Forelimb muscle (tissue), 1 donor: ENCODE data around the gene MLLT11. TPM values are rescaled to one million over a fixed set of nuclear protein-coding genes. Genes with fewer than 3 reads are reported as not detected.
A peak's percentile ranks its signal among the peaks of the same experiment; 100 is the strongest.

Experiments
- DNase-seq: peaks from one replicate; pipeline ENCODE4 v3.0.0-alpha.2; 2013; ENCODE audit warnings: low read depth
- polyA plus RNA-seq: library from polyadenylated mRNA; unstranded; fragments of 120-200 nt; gene quantifications from one replicate; pipeline ENCODE4 v1.2.1, GENCODE V29; 2013; ENCODE audit not compliant: insufficient read length

The MLLT11 gene, protein sequence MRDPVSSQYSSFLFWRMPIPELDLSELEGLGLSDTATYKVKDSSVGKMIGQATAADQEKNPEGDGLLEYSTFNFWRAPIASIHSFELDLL
- 10.4 TPM for polyA plus RNA-seq

DNA sequence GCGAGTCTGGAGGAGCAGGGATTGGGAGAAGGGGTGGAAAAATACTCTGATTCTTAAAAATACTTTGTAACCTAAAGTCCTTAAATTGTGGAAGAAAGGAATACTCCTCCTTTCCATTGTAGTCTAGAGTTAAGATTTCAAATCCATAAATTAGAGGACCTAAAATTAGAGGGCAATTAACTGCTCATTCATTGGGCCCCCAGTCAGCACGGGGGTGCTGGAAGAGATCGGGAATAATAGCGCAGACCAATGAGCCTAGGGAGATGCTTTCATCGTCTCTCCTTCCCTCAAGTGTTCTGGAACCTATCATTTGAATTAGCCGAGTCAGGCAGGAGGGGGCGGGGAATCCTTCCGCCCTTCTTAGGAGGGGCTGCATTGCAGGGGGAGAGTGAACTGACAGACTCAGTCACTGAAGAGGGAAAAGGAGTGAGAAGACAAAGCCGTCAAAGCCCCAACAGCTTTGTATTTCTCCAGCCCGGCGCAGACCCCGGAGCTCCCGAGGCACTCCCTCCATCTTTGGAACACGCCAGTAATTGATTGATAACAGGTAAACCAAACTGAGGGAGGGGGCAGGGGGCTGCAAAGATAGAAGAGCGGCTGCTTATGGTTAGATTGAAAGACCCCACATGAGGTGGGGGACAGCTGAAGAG lies at the start of gene MLLT11:
Gene MLLT11 (plus strand): TSS at position 391 of the 650 bp plus-strand sequence. CDS start 6,828 bp downstream, outside the sequence.
- peak; percentile 76 for DNase-seq

GRCh38 chr1:151011154-151011850 lies 48.9 kb upstream of the MLLT11 start:
- DNase-seq = no peak

GRCh38 chr1:151012684-151013471 lies 47.3 kb upstream of the MLLT11 start:
- no peak for DNase-seq

- DNase-seq = no peak
These were observed 46.7 kb upstream of the MLLT11 start for GRCh38 chr1:151013518-151013917.

- no peak for DNase-seq
These were observed 35.6 kb upstream of the MLLT11 start for GRCh38 chr1:151024540-151025146.

GRCh38 chr1:151026460-151026859 lies 33.7 kb upstream of the MLLT11 start:
- no peak for DNase-seq

DNA sequence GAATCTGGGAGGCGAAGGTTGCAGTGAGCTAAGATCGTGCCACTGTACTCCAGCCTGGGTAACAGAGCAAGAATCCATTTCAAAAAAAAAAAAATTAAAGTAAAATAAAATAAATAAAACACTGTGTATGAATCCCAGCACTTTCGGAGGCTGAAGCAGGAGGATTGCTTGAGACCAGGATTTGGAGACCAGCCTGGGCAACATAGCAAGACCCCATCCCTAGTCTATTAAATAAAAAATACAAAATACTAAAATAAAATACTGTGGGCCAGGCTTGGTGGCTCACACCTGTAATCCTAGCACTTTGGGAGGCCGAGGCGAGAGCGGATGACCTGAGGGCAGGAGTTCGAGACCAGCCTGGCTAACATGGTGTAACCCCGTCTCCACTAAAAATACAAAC lies 28.0 kb upstream of the MLLT11 start:
- no peak for DNase-seq

DNA sequence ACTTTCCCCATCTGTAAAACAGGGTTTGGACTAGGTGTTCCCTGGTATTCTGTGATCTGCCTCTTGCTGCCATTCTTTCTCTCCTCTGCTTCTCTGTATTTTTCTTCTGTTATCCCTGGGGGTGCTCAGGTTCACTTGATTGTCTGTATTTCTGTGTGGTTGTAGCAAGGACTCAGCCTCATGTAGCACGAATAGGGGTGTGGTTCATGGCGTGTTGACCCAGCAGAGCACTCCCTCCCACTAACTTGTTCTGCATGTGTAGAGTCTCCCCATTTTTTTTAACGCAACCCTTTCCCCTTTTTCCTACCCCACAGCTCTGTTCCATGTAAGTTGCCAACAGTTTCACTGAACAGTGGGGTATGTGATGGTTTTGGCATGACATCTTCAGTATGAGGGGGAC lies 25.0 kb upstream of the MLLT11 start:
- DNase-seq = no peak

- DNase-seq = no peak
These were observed 23.8 kb upstream of the MLLT11 start, which contains the start of gene BNIPL for GRCh38 chr1:151036356-151036755. Gene BNIPL (plus strand): TSS chr1:151036586. CDS start chr1:151036726, 140 bp downstream.

- no peak for DNase-seq
These were observed 23.2 kb upstream of the MLLT11 start for GRCh38 chr1:151037032-151037431.

- no peak for DNase-seq
These were observed 20.7 kb upstream of the MLLT11 start for GRCh38 chr1:151039521-151039920.

- DNase-seq = no peak
These were observed 17.0 kb upstream of the MLLT11 start for GRCh38 chr1:151043163-151043562.

- no peak for DNase-seq
These were observed 12.6 kb upstream of the MLLT11 start, which contains the start of gene C1orf56 for GRCh38 chr1:151047591-151047924. Gene C1orf56 (plus strand): TSS chr1:151047751. CDS start chr1:151047848, 97 bp downstream.

GRCh38 chr1:151047925-151048644 lies 12.1 kb upstream of the MLLT11 start:
- DNase-seq = no peak

DNA sequence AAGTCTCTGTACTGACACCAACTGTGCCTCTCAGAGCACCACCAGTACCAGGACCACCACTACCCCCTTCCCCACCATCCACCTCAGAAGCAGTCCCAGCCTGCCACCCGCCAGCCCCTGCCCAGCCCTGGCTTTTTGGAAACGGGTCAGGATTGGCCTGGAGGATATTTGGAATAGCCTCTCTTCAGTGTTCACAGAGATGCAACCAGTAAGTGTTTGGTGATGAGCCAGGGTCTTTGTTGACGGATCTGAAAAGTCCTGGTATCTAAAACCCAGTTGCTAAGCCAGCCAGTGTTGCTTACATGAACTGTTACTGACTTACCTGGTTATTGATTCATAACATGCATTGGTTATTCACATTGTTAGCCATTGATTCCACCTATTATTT lies 11.6 kb upstream of the MLLT11 start:
- no peak for DNase-seq

DNA sequence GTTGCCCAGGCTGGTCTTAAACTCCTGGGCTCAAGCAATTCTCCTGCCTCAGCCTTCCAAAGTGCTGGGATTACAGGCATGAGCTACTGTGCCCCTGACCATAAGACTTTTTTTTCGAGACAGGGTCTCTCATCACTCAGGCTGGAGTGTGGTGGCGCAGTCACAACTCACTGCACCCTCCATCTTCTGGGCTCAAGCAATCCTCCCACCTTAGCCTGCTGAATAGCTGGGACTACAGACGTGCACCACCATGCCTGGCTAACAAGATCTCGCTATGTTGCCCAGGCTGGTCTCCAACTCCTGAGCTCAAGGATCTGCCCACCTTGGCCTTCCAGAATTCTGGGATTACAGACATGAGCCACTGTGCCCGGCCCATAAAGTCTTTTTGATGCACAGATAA lies 10.7 kb upstream of the MLLT11 start:
- no peak for DNase-seq

GRCh38 chr1:151050051-151050688 lies 10.0 kb upstream of the MLLT11 start:
- DNase-seq = no peak

GRCh38 chr1:151051356-151052009 lies 8.7 kb upstream of the MLLT11 start:
- DNase-seq = no peak

DNA sequence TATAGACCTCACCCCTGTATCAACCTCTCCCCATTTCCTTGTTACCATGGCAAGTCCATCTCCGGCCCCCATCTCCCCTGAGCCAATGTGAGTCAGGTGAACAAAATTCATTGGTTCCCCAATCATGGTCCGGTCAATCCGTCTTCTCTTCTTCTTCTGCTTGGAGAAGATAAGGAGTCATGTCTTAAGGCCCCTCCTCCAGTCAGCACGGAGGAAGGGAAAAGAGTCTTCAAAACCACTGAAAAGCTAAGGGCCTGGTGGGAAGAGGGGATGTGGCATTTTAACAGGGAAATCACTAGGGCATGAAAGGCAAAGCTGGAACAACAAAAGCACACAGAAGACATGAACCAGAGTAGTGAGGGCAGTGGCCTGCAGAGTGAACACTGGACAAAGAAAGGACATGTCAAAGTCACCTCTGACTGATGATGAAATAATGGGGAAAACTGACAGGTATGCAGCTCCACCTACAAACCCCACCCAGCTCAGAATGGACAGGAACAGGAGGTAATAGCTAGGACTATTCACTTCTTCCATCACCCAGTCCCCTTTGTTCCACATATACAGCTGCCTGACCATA lies 5.1 kb upstream of the MLLT11 start:
- DNase-seq = no peak

DNA sequence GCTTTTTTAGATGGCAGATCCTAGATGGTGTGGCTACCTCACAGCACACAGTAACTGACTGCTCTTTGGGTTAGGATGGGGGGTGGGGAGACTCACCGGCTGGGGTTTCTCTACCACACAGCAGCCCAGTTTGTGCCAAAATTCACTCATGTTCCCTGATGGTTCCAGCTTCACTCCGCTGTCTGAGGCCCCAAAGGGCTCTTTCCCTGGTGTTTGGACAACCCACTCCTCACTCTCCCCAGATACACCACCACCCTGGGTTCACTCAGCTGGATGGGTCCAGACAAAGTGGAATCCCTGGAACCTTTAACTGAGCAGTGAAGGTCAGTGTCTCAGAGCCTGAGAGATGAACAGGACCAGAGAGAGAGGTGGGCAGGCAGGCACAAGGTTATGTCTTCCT lies 4.6 kb upstream of the MLLT11 start:
- DNase-seq = no peak
